Mesothelial cell of epicardium (in vitro differentiated cells): Measurements from ENCODE around the gene GPAM. TPM values are rescaled to one million over a fixed set of nuclear protein-coding genes. Genes with fewer than 3 reads are reported as not detected.
"Not testable (repeated sequence)": the region's sequence is repeated elsewhere in the genome, so short reads cannot be mapped to it uniquely, and the experiment has no call there.

Source experiments
- DNase-seq, 2 experiments: peaks; one replicate each; pipeline ENCODE4 v3.0.0; 2021; ENCODE audit warnings: low spot score in 2 of 2; ENCODE audit not compliant: unreplicated experiment in 2 of 2
- H3K27ac Mint-ChIP-seq: 2 replicates; pipeline ENCODE4 v1.8.0; 2021; ENCODE audit warnings: mixed read lengths
- H3K27me3 Mint-ChIP-seq: 2 replicates; pipeline ENCODE4 v1.8.0; 2021; ENCODE audit warnings: low read depth, mixed read lengths
- H3K36me3 Mint-ChIP-seq: 2 replicates; pipeline ENCODE4 v1.8.0; 2021; ENCODE audit warnings: mixed read lengths
- H3K4me1 Mint-ChIP-seq: 2 replicates; pipeline ENCODE4 v1.8.0; 2021; ENCODE audit warnings: mixed read lengths
- H3K4me3 Mint-ChIP-seq: 2 replicates; pipeline ENCODE4 v1.8.0; 2021; ENCODE audit warnings: mild to moderate bottlenecking, moderate library complexity, mixed read lengths
- H3K9me3 Mint-ChIP-seq: 2 replicates; pipeline ENCODE4 v1.8.0; 2021; ENCODE audit warnings: mixed read lengths
- total RNA-seq: library from RNA; stranded (reverse); gene quantifications from 3 replicates; pipeline ENCODE4 v1.2.1, GENCODE V29; 2021
- TF ChIP-seq, protein P1 (sequence below): fragments of 200-600 bp; sonication (generic); IDR thresholded peaks from one replicate; pipeline ENCODE4 v1.5.0; 2021; ENCODE audit warnings: antibody characterized with exemption; ENCODE audit not compliant: unreplicated experiment

GPAM gene
- total RNA-seq, 1 donor from 2014 or later: 14.4 TPM

DNA sequence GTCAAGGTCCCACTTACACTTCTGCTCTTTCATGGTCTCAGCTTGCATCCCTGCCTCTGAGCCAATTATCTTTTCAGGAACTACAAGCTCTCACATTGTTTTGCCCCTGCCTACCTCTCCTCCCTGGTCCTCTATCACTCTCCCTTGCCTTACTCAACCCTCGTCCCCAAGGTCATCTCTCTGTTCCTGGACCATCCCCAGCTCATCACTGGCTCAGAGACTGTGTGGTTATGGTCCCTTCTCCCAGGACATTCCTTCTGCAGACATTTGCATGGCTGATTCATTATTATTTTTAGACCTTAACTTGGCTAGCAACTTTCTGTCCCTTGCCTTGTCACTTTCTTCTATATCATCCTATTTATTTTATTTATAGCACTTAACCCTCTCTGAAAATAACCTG, 17.8 kb upstream of the GPAM start:
- Mint-ChIP-seq H3K27ac (no peak overlapping the region), H3K9me3 (no peaks in the 10 kb centered on the region), H3K4me3 (no peak overlapping the region), H3K36me3 (no peaks in the 10 kb centered on the region), H3K27me3 (peaks cover 28% of the 10 kb centered on the region), H3K4me1 (no peaks in the 10 kb centered on the region)
- DNase-seq: no peak
- TF ChIP-seq, protein P1, sequence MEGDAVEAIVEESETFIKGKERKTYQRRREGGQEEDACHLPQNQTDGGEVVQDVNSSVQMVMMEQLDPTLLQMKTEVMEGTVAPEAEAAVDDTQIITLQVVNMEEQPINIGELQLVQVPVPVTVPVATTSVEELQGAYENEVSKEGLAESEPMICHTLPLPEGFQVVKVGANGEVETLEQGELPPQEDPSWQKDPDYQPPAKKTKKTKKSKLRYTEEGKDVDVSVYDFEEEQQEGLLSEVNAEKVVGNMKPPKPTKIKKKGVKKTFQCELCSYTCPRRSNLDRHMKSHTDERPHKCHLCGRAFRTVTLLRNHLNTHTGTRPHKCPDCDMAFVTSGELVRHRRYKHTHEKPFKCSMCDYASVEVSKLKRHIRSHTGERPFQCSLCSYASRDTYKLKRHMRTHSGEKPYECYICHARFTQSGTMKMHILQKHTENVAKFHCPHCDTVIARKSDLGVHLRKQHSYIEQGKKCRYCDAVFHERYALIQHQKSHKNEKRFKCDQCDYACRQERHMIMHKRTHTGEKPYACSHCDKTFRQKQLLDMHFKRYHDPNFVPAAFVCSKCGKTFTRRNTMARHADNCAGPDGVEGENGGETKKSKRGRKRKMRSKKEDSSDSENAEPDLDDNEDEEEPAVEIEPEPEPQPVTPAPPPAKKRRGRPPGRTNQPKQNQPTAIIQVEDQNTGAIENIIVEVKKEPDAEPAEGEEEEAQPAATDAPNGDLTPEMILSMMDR: no peak

- H3K4me1 Mint-ChIP-seq, DNase-seq, H3K9me3 Mint-ChIP-seq, H3K27ac Mint-ChIP-seq, H3K4me3 Mint-ChIP-seq, H3K36me3 Mint-ChIP-seq: not testable (repeated sequence)
- peaks cover 29% of the 10 kb centered on the region for H3K27me3 Mint-ChIP-seq
Measured at GRCh38 chr10:112200259-112200658, 16.7 kb upstream of the GPAM start.

- H3K4me3 Mint-ChIP-seq, H3K27ac Mint-ChIP-seq, DNase-seq, H3K36me3 Mint-ChIP-seq, H3K9me3 Mint-ChIP-seq, H3K4me1 Mint-ChIP-seq: not testable (repeated sequence)
- H3K27me3 Mint-ChIP-seq: peaks cover 36% of the 10 kb centered on the region
Measured at GRCh38 chr10:112197662-112198061, 14.1 kb upstream of the GPAM start.

- no peak for DNase-seq
Measured at GRCh38 chr10:112195224-112195623, 11.7 kb upstream of the GPAM start.

GRCh38 chr10:112191791-112192190, 8.2 kb upstream of the GPAM start:
- H3K4me3 Mint-ChIP-seq: no peak overlapping the region
- H3K36me3 Mint-ChIP-seq: no peaks in the 10 kb centered on the region
- H3K4me1 Mint-ChIP-seq: no peaks in the 10 kb centered on the region
- peaks cover 45% of the 10 kb centered on the region for H3K27me3 Mint-ChIP-seq
- peaks cover 8% of the 10 kb centered on the region for H3K9me3 Mint-ChIP-seq
- no peak overlapping the region for H3K27ac Mint-ChIP-seq
- TF ChIP-seq, protein P1: no peak
- DNase-seq: no peak

More at GRCh38 chr10:112195224-112195623, 11.7 kb upstream of the GPAM start:
- Mint-ChIP-seq H3K36me3 (no peaks in the 10 kb centered on the region), H3K4me3 (no peak overlapping the region), H3K4me1 (no peaks in the 10 kb centered on the region), H3K27ac (no peak overlapping the region), H3K27me3 (peaks cover 34% of the 10 kb centered on the region), H3K9me3 (no peaks in the 10 kb centered on the region)
- TF ChIP-seq, protein P1: no peak

GRCh38 chr10:112191041-112191590, 7.6 kb upstream of the GPAM start:
- no peak for DNase-seq
- peaks cover 45% of the 10 kb centered on the region for H3K27me3 Mint-ChIP-seq
- no peaks in the 10 kb centered on the region for H3K4me1 Mint-ChIP-seq

More at GRCh38 chr10:112191041-112191590, 7.6 kb upstream of the GPAM start:
- no peak overlapping the region for H3K4me3 Mint-ChIP-seq
- H3K9me3 Mint-ChIP-seq: peaks cover 10% of the 10 kb centered on the region
- no peak overlapping the region for H3K27ac Mint-ChIP-seq
- H3K36me3 Mint-ChIP-seq: no peaks in the 10 kb centered on the region
- TF ChIP-seq, protein P1: no peak
